SKM-1 (cell line): ENCODE results near the gene FUT8.

Experiments used
- DNase-seq: peaks from one replicate; lab custom pipeline; 2025; ENCODE audit not compliant: unreplicated experiment; lab: John Stamatoyannopoulos, UW

Gene FUT8

DNA sequence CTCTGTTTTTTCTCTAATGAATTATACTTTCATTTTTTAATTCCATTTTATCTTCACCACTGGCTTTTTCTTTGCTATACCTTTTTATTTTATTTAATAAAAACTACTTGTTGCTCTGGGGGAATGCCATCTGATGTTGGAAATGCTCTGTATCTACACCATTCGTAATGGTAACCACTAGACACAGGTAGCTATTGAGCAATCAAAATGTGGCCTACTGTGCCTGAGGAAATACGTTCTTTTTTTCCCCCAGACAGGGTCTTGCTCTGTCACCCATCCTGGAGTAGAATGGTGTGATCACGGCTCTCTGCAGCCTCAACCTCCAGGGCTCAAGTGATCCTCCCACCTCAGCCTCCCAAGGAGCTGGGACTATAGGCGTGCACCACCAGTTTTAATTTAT is 140.2 kb downstream of the FUT8 start:
- DNase-seq: no peak

DNA sequence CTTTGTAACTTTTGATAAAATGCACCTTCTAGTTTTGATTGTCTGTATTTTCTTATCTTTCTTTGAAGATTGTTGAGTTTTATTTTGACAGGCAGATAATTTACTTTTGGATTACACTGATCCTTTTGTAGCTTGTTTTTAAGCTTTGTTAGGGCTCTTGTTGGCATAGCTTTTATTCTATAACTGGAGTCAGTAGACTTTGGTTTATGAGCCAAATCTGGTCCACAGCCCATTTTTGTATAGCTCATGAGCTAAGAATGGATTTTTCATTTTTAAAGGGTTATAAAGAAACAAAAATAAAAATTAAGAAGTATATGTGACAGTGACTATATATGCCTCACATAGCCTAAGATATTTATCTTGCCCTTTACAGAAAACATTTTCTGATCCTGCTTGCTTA is 142.3 kb downstream of the FUT8 start:
- no peak for DNase-seq

DNA sequence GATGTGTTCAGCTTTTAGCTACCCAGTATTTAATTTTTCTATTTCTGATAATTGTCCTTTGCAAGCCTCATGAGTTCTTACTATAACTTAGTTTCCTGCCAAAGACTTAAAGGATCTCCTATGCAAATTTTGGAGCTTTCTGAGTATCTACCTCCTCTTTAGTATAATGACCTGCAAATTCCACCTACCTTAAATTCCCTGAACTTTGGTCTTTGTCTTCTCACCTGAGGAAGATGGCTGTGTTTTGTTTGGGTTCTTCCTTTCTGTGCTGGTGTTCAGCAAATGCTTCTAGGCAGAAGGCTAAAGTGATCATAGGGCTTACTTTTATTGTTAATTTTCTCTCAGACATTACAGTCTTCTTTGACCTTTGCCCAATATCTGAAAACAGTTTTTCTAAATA is 142.8 kb downstream of the FUT8 start:
- no peak for DNase-seq

DNA sequence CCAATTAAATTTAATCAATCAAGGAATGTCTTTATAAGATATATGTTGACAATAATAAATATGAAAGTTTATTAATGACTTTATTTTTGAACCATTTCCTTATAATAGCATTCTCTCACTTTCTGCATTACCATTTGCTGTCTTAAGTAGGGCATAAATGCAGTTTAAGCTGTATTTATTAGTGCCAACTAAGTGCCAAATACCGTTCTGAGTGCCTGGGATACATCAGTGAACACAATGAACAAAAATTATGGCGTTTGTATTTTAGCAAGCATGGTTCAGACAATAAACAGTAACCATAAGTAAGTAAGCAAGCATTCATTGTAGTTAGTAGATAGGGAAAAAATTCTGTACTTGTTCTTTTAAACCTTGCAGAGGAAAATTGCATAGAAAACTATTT is 145.8 kb downstream of the FUT8 start:
- DNase-seq: no peak

DNA sequence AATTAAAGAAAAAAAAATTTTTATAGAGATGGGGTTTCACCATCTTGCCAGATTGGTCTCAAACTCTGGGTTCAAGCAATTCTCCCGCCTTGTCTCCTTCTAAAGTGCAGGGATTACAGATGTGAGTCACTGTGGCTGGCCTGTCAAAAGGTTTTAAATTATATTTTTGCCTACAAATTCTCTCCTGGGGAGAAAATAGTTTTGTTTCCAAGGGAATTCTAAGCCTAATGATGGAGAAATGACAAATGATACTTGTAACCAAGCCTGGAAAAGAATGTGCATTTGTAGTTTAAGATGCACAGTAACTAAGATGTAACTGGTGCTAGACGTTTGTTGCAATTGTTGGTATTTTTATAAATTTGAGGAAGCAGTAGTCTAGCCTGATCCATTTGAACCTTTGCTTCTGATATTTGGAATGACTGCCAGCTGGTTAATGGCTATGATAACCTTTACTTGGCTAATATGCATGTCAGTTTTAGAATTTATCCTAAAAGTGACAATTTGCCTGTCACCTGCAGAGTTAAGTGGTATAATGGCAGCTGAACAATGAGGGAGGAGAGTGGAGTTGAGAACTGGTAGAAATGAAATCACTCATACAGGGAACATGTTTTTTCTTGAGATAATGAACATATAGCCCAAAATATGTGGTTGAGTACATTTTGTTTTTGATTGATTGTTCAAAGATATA is 148.0 kb downstream of the FUT8 start:
- no peak for DNase-seq

DNA sequence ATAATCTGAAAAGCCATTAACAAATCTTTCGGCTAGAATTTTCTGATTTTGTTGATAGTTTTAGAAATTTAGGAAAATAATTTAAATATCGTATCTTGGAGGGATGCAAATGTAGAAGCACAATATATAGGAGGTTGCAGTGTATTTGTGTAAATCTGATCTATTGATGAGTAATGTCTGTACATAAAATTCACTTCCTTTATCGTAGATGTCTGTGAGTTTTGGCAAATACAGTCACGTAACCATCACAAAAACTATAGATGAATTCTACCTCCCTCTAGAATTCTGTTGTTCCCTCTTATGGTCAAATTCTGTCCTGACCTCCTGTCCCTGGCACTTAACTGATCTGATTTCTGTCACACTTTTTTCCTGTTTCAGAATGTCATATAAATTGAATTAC is 151.8 kb downstream of the FUT8 start:
- DNase-seq: no peak

DNA sequence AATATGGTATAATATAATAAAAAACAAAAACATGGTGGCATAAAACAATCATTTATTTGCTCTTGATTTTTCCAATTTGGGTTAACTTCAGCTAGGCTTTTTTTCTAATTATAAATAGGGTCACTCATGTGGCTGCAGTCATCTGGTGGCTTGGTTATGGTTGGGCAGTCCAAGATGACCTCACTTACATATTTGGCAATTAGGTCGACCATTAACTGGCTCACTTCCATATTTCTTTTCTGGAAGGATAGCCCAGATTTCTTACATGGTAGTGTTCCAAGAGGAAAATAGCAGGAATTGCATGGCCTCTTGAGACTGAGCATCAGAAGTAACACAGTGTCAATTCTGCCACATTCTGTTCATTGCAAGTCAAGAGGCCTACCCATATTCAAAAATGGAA is 153.4 kb downstream of the FUT8 start:
- no peak for DNase-seq

DNA sequence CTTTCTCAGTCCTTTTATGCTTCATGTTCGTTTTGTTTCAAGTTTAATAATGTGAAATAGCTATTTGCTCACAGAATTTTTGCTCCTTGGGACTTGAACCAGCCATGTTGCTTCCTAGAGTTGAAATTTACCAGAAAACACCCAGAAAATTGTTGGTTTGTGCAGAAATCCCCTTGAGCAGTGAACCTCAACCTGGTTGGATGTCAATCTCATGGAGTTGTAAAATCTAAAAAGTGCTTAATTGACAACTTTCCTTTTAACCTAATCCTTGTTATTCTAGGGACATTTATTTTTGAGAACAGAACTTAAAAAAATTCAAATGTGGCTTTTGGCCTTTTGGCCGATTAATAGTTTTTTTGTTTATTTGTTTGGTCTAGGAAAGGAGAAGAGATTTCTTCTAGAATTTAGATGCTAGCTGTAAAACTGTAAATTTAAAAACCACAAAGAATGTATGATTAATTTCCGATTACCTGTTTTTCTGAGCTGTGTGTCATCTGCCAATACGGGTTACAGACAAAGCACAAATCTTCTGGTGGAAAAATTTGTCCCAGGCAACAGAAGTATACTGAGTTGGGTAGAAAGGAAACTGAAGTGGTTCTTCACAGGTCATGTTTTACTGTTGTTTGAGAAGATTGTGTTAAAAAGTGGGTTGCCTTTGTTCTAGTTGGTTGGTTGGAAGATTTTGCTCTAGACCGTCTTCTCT is 154.4 kb downstream of the FUT8 start:
- no peak for DNase-seq

DNA sequence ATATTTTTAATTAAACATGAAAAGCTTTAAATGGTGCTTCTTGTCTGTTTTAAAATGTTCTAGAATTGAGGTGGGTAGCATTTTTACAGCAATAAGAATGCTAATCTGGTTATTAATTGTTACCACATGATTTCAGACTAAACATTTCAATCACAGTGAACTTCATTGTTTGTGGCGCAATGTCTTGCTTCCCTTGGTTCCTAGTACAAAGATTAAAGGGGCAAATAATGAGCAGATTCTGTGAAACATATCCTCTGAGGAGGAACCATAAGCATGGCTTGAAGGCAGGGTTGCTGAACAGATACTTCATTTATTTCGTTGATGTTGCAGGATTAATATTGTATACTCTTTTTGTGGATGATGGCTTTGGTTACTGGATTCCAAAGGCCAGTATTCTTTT is 162.1 kb downstream of the FUT8 start:
- DNase-seq: no peak

DNA sequence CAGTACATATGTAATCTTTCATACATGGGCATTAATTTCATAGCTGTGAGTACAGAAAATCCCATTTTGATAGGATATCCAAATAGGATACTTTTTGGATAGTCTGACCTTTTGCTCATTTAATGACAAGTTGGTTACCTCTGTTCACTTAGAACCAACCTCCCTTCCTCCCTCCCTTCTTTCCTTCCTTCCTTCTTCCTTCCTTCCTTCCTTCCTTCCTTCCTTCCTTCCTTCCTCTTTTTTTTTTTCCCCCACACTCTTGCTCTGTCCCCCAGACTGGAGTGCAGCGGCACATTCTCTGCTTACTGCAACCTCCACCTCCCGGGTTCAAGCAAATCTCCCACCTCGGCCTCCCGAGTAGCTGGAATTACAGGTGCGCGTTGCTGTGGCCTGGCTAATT is 162.9 kb downstream of the FUT8 start:
- DNase-seq: no peak

DNA sequence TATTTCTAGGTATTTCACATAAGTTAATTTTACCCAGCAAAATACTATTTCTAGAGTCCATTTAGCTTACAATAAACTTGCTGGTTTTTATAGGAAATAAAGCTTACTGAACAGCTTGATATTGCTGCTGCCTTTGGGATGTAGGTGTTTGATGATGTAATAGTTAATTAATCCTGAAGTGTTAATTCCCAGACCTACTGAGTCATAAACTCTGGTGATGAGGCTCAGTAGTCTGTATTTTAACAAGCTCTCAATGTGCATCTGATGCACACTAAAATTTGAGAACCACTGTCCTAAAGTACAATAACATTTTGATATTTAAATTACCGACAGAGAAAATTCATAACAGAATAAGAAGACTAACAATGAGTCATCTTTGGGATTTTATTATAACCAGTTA is 168.4 kb downstream of the FUT8 start:
- DNase-seq: no peak

DNA sequence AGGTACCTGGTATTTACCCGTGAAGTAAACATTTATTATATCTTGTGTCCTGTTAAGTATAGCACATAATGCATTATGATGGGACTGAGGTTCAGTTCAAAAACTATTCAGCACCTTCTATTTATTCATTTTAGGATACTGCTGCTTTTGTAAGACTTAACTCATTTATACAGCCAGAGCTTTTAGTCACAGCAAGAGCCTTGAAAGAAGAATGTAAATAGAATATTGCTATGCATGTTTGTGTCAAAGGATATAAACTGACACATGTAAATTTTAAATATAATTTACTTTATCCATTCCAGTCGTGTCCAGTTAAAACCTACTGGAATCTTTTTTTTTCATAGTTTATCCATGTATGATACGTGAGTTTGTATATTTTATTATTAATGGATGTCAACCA is 168.8 kb downstream of the FUT8 start:
- DNase-seq: no peak

DNA sequence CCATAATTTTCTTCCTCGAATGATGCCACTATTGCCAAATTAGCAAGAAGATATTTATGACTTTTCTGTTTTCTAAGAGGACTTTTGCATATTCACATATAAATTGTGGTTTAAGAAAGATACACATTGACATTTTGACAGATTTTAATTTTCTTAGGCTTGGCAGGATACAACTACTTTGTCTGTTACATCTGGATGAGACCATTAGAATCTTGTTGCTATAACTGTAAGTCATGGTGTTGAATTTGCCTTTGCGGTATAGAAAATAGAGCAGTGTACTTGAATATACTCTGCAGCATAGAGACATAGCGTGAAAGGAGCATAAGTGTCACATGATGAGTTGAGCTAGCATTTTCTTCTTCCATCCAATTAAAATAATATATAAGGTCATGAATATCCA is 169.3 kb downstream of the FUT8 start:
- DNase-seq: no peak

DNA sequence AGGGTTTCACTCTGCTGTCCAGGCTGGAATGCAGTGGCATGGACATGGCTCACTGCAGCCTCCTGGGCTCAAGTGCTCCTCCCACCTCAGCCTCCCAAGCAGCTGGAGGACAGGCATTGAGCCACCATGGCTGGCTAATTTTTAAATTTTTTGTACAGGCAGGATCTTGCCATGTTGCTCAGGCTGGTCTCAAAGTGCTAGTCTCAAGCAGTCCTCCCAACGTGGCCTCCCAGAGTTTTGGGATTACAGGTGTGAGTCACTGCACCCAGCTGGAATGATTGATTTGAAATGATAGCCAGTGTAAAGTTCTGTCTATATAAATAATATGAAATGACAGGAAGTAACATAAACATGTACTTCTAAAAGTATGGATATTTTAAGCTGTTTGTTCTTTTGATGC is 172.7 kb downstream of the FUT8 start:
- no peak for DNase-seq

DNA sequence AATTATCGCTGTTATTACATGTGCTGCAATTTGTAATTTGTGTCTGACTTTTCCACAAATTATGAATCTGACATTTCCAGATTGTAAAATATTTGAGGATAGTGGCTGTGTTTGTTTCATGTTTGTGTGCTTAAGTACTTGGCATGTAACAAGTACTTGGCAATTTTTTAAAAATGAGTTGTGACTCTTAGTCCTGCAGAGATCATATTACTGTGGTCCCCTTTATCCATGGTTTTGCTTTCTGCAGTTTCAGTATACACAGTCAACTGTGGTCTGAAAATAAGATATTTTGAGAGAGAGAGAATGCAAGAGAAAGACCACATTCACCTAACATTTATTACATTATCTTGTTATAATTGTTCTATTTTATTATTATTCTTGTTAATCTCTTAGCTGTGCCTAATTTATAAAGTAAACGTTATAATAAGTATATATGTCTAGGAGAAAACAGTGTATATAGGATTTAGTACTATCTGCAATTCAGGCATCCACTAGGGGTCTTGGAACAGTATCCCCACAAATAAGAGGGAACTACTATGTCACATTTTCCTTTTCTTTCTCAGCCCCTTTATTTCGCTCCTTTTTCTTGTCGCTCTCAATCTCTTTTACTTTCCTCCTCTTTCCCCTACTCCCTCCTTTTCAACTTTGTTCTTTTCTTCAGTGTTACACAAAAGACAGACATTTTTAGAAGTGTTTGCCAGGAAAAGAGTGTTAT is 176.1 kb downstream of the FUT8 start:
- no peak for DNase-seq

DNA sequence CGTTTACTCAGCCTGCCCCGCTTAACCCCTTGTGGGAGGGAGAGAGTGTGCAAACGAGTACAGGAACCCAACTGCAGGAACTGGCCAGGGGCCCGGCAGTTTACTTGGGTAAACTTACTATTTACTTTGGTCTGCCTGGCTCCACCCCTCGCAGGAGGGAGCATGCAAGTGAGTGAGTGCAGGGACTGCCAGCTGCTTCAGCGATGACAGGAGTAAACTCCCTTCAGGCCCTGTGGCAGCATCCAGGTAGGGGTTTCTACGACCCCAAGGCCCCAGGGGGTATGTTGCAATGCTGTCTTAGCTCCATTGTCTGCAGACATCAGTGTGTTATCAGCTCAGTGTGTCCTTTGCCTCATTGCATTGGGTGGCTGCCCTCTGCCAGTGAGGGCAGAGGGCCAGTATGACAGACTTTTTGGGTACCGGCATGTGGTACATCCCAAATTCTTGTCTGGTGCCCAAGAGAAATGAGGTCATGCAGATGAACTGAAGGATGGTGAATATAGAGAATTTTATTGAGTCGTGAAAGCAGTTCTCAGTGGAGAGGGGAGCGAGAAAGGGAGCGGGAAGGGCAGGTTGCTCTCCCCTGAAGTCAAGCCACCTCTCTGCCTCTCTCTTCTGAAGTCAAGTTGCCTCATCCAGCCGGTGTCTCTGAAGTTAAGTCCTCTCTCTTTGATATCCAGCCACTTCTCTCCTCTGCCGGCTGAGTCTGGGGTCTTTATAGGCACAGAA is 181.8 kb downstream of the FUT8 start:
- no peak for DNase-seq

DNA sequence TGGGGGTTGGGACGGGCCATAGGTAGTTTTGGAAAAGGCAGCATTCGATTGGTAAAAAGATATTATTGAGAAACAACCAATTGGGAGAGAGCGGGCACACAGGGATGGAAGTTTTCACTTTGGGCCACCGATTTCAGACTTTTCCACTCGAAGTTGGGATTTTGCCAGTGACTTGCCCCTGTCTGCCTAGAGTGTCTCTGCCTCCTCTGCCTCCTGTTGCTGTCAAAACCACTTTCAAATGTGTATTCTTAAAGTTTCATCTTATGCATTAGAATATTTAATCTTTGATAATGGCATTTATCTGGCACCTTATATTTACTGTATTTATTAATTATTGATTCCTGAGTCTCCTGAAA is 182.3 kb downstream of the FUT8 start:
- DNase-seq: no peak

DNA sequence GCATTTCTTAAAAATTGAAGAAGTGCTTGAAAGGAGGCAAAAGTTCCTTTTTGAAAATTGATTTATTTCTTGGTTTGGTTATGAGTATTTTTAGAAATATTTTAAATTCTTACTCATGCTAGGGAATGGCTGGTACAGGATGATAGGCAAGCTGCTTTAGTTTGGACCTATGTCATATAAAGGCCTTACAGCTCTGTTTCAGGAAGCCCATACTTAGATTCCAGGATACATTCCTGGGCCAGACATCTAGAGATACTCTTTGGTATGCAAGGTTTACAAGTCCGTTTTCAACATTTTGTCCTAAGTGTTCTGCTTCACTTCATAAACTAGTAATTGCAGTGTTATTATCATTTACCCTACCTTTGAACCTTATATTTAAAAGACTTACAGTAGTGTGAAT is 186.8 kb downstream of the FUT8 start:
- no peak for DNase-seq

DNA sequence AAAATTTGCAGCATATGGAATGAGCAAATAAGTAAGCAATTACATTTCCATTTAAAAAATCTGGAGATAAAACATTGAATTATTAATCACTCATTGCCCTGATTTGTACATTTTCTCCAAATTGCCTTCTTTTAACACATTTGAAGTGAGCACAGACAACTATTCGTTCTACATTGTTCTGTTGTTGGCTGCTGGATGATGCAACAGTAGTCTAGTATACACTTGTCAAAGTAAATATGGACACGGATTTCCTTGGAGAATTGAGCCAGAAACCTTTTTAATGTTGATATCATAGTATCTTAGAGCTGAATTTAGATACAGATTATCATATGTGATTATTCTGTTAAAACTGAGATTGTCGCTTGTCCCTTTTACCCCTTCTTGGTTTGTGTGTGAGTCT is 188.2 kb downstream of the FUT8 start:
- no peak for DNase-seq

DNA sequence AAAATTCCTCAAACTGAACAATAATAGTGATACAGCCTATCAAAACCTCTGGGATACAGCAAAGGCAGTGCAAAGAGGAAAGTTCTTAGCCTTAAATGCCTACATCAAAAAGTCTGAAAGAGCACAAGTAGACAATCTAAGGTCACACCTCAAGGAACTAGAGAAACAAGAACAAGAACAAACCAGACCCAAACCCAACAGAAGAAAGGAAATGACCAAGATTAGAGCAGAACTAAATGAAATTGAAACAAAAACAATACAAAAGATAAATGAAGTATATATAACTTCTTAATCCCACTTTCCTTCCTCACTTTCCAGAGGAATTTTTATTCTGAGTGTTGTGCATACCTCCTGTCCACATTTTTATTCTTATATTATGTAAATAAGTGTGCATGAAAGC is 192.0 kb downstream of the FUT8 start:
- DNase-seq: no peak

DNA sequence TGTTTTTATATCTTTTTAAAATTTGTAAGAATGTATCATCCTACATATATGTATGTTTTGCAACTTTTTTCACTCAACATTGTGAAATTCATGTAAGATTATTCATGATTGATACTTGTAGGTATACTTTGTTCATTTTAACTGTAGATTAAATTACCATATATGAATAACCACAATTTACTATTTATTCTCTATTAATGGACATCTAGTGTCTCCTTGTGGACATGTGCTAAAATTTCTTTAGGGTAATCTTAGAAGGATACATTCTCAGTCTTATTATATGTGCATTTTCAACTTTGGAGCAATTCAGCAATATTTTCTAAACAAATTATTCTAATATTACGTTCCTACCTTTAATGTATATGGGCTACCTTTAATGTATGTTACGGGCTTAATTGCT is 192.4 kb downstream of the FUT8 start:
- DNase-seq: no peak

DNA sequence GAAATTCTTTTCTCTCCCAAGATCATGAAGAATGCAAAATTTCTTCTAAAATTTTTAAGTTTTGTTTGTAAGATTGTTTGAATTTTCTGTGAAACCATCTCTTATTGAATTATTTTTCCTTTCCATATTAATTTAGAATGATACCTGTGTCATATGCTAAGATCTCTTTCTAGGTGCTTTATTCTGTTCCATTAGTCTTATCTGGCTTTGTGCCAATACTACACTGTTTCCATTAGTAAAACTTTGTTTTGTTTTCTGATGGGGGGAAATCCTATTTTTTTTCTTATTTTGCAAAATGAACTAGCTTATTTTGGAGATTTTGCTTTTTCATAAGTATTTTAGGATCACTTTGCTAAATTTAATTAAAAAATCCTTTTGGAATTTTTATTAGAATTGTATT is 193.9 kb downstream of the FUT8 start:
- DNase-seq: no peak
